GM19035 (cell line): ENCODE measurements around the gene AOC2.
A peak's percentile ranks its signal among the peaks of the same experiment; 100 is the strongest.
"Not testable (repeated sequence)": the region's sequence is repeated elsewhere in the genome, so short reads cannot be mapped to it uniquely, and the experiment has no call there.

Experiments
- ATAC-seq: cut with Tn5 transposase; IDR thresholded peaks from one replicate; pipeline ENCODE4 v1.9.1; 2021; ENCODE audit not compliant: unreplicated experiment

The AOC2 gene

DNA sequence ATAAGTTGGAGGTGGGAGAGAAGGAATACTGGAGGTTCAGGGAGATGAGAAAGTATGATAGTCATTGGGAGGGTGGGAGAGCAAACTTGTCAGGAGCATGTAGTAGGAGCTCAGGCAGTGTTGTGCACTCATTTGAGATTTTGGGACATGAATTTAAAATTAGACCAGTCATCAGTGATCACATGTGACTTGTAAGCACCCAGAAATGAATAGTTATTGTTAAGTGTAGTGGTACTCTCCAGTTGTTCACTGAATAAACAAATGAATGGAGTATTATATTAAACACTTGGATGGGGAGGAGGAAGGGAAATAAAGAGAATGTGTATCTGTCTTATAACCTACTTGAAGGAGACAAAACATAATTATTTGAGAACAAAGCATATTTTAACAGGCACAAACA, 13.4 kb upstream of the AOC2 start:
- ATAC-seq, result no peak

DNA sequence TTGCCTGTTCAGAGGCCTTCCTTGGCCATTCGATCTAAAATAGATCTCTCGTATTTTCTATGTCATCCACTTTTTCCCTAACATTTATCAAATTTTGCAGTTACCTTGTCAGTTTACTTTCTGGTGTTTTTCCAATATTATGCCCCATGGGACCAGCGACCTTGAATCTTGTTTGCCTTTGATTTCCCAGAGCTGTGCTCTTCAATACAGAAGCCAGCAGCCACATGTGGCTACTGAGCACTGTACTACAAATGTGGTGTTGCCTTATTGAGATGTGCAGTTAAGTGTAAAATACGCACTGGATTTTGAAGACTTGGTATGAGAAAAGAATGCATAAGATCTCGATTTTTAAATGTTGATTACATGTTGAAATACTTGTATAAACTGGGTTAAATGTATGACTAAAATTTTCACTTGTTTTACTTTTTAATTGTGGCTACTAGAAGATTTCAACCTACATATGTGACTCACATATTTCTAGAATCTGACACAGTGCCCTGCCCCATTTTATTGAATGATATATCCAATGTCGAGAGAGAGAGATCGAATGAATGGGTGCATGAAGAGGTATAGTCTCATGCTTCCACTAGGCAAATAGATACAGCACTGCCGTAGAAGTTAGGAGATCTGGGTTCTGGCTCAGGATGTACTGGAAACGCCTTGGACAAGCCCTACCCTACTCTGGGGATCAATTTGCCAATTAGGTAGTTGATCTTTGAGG, 12.0 kb upstream of the AOC2 start:
- ATAC-seq, result peak; percentile 5

DNA sequence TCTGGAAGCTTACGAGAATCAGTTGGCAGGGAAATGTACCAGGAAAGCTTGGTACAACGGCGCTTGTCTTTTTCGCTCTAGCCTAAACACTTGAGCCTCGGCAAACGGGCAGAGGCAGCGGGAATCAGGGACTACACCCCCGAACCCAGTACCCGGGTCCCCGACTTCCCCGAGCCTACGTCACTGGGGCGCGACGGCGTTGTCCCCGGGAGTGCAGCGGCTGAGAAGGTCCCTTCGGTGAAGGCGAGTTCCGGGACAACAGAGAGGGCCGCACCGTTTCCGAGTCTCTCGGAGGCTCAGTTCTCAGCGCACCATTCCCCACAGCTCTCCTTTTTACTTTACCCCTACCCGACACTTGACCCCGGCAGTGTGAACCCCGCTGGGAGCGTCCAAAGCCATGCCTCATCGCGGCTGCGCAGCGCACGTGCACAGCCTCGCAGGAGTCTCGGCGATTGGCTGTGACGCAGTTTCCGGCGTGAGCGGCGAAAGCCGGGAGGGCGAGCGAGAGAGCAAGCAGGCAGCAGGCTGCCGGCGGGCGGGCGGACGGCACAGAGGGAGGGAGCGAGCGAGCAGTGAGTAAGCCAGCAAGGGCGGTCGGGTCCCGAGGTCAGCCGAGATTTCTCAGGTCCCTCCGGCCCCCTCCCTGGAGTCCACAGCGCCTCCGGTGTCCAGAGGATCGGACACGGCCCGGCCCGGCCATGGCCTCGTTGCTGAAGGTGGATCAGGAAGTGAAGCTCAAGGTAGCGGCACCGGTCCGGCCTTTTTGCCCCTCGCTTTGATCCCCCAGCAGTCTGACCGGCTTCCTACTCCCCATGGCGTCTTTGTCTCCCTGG, 11.2 kb upstream of the AOC2 start, which contains the start of gene PSME3:
Gene PSME3, plus strand, starts transcription at position 464 of the 833 bp plus-strand sequence. Its CDS starts 235 bp downstream, at position 699.
- ATAC-seq, result peak; percentile 86

DNA sequence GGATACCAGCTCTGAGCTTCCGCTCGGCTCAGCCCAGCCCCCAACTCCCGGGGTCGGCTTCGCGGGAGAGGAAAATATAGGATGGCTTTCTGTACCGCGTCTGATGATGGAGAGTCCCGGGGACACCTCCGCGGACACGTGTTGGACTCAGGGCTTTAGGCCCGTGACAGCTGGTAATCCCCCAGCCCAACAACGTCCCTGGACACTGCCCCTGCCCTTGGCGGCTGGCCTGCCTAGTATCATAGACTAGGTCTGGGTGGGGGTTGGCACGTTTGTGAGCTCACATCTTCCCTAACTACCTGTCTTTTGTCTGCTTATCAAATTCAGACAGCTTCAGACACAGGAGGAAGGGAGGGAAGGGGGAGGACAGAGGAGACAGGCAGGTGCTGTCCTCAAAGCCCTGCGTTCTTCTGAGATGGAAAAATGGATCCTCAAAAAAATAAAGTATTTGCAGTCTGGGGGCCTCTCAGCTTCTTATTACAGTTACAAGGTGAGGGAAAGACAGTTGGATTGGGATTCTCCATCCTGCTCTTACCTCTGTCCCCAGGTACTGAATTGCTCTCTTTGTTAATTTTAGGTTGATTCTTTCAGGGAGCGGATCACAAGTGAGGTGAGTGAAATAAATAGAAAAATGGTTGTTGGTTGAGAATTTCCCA, 10.5 kb upstream of the AOC2 start:
- peak; percentile 11 for ATAC-seq

DNA sequence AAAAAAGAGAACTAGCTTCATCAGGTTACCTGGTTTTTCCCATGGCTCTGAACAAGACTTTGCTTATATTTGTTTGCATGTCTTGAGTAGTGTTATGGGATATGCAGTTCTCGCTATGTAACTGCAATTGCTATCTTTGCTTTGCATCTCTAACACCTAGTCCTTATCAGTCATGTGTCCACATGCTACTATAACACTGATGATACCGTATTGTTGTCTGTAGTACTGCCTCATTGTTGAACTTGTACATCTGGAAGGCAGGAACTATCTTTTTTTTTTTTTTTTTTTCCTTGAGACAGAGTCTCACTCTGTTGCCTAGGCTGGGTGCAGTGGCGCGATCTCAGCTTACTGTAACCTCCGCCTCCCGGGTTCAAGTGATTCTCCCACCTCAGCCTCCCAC, 8.6 kb upstream of the AOC2 start:
- ATAC-seq, result no peak

DNA sequence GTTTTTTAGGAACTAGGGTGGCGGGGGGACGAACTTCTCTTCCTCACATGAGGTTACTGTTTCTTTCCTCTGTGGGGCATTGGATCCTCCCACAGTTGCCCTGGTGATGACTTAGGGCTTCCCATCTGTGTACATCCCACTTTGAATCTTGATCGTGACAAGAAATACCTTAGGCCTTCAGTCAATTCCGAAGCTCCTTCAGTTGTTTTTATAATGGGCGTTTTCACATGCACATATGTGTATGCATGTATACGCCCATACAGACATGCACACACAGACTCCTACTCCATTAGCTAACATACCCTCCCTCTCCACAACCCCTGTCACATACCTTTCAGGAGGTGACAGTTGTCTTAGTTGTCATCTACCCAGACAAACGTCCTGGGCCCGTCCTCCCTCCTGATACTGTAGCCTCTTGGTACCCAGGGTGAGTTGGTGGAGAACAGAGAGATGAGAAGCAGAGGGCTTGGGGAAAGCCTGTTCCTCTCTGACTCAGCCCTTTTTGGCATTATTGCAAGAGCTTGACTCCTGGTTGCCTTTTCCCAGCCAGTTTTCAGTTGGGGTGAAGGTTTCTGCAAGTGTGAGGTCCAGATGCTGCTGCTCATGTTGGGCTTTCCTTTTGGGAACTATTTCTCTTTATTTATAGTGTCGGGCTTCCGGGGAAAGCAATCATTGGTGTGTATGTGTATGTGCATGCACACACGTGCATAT, 2.2 kb upstream of the AOC2 start:
- no peak for ATAC-seq

DNA sequence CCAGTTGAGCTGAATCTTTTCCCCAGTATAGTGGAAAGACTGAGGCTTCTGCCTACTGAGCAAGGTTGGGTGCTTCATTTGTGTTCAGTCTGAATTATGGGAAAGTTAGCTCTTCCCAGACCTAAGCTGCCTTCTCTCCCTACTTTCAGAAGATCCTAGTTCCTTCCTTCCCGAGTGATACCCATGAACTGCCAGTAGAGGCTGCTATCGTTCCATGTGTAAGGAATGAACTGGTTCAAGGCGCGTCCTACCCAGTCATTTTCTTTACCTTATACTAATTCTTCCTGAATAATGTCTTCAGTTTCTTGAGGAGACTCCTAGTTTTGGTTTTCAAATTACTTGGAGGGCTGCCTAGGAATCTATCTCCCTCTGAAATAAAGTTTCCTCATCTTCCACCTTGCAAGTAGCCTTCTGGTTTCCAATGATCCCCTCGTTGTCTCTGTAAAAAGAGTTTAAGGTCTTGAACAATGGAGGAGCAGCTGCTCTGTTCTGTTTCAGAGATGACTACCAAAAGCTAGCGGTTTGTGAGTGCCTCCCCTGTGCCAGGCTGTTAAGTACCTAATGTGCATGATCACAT, 934 bp upstream of the AOC2 start:
- no peak for ATAC-seq

DNA sequence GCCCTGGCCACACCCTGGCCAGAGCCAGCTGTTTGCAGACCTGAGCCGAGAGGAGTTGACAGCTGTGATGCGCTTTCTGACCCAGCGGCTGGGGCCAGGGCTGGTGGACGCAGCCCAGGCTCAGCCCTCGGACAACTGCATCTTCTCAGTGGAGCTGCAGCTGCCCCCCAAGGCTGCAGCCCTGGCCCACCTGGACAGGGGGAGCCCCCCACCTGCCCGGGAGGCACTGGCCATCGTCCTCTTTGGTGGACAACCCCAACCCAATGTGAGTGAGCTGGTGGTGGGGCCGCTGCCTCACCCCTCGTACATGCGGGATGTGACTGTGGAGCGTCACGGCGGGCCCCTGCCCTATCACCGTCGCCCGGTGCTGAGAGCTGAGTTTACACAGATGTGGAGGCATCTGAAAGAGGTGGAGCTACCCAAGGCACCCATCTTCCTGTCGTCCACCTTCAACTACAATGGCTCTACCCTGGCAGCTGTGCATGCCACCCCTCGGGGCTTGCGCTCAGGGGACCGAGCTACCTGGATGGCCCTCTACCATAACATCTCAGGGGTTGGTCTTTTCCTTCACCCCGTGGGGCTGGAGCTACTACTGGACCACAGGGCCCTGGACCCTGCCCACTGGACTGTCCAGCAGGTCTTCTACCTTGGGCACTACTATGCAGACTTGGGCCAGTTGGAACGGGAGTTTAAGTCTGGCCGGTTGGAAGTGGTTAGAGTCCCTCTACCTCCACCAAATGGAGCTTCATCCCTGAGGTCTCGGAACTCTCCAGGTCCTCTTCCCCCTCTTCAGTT, 578 bp downstream of the AOC2 start:
- no peak for ATAC-seq

DNA sequence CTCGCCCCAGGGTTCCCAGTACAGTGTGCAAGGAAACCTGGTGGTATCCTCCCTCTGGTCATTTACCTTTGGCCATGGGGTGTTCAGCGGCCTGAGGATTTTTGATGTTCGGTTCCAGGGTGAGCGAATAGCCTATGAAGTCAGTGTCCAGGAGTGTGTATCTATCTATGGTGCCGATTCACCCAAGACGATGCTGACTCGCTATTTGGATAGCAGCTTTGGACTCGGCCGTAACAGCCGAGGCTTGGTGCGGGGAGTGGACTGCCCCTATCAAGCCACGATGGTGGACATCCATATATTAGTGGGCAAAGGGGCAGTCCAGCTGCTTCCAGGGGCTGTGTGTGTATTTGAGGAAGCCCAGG, 1.2 kb downstream of the AOC2 start:
- ATAC-seq, result no peak

DNA sequence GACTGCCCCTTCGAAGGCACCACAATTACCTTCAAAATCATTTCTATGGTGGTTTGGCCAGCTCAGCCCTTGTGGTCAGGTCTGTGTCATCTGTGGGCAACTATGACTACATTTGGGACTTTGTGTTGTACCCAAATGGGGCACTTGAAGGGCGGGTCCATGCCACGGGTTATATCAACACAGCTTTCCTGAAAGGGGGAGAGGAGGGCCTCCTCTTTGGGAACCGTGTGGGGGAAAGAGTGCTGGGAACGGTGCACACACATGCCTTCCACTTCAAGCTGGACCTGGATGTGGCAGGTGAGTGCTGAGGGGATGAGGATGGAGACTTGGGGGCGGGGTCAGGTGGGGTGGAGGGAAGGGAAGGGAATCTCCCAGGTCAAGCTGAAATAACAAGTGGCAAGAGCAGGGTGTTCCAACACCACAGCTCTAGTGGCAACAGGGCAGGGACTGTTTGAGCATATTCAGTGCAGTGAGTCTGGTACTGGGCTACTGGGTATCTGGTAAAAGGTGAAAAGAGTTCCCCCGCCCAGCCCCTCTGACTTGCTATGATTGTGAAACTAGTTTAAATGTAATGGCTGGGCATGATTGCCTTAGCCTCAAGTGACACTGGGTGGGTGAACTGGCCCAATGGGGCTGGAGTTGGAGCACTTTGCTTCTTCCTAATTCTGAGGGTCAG, 1.7 kb downstream of the AOC2 start:
- no peak for ATAC-seq

DNA sequence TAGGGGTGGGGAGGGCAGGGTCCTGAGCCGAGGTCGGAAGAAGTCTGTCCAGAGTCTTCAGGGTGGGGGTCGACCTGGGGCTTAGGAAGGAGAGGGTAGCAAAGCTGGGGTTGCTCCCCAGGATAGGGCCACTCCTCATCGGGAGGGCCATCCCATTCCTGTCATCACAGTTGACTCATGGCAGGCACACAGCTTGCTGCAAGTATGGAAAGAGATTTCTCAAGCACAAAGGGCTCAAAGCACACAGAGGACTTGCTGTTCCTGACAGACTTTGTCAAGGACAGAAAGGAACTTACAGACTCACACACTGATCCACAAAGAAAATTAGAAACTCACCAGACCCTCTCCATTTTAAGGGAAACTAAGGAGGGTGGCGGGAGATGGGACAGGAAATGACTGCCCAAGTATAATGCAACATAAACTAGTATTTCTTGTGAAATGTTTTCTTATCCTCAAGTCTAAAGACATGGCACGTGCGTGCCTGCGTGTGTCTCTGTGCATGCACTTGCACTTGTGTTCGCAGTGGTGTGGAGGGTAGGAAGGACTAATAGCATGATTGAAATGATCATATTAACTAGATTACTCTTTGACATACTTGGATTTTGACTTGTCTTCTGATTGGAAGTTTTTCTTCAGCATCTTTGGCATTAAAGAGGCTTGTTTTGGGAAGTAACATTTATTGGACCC, 2.4 kb downstream of the AOC2 start:
- ATAC-seq, result no peak

DNA sequence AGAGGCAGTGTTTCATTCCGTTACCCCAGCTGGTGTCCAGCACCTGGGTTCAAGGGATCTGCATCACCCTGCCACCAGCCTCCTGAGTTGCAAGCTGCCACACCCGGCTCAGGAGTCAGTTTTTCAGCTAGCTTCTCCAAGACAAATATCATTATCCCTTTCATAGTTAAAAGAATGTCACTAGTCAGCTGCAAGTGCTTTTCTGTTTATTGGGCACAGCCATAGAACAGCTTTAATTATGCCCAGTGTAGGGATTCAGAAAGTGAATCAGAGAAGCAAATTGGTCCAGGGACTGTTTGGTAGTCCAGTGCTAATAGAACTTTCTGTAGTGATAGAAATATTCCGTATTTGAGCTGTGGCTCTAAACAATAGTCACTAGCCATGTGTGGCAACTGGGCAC, 3.7 kb downstream of the AOC2 start:
- no peak for ATAC-seq

DNA sequence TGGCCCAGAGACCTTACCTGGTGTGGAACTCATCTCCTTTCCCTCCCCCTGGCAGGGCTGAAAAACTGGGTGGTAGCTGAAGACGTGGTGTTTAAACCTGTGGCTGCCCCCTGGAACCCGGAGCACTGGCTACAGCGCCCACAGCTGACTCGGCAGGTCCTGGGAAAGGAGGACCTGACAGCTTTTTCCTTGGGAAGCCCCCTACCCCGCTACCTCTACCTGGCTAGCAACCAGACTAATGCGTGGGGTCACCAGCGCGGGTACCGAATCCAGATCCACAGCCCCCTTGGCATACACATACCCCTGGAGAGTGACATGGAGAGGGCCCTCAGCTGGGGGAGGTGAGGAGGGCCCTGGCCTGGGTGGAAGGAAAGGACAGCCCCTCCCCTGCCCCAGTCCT, 4.7 kb downstream of the AOC2 start:
- ATAC-seq, result no peak

DNA sequence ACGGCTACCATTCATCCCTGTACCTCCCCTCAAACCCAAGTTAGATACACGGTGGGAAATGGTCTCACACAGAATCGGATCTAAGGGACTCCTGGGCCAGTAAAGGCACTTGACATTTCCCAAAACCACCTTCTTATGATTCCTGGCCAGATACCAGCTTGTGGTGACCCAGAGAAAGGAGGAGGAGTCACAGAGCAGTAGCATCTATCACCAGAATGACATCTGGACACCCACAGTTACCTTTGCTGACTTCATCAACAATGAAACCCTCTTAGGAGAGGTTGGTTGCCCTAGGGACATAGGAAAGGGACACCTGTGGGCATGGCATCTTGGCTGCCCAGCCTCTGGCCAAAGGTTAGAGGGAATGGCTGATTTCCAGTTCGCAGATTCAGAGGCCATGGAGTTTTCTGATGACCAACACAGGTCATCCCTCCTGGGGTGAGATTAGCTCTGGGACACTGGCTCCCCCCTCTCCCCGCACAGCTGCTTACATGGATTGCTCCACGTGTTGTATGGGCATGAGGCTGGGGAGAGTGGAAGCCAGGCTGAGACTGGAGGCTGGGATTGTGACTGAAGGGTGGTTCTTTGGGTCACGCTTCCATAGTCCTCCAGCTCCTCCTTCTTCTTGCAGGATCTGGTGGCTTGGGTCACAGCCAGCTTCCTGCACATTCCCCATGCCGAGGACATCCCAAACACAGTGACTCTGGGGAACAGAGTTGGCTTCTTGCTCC, 5.2 kb downstream of the AOC2 start:
- ATAC-seq, result no peak

DNA sequence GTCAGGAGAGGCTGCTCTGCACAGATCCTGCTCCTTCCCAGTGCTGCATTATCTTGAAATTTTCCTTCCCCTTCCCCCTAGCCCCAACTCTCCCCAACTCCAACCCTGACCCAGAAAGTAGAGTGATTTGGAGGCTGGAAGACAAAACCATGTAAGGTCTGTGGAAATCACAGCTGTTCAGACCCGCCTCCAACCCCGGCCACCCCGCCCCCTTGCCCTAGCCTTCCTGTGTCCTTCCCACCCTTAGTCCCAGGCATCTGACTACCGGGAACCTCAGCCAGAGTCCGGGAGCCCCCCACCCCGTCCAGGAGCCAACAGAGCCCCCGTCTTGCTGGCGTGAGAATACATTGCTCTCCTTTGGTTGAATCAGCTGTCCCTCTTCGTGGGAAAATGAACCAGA, 6.6 kb downstream of the AOC2 start, which contains the start of gene AOC3:
Gene AOC3, plus strand, starts transcription at position 246 of the 400 bp plus-strand sequence. Its CDS starts 145 bp downstream, at position 391.
- ATAC-seq, result no peak

DNA sequence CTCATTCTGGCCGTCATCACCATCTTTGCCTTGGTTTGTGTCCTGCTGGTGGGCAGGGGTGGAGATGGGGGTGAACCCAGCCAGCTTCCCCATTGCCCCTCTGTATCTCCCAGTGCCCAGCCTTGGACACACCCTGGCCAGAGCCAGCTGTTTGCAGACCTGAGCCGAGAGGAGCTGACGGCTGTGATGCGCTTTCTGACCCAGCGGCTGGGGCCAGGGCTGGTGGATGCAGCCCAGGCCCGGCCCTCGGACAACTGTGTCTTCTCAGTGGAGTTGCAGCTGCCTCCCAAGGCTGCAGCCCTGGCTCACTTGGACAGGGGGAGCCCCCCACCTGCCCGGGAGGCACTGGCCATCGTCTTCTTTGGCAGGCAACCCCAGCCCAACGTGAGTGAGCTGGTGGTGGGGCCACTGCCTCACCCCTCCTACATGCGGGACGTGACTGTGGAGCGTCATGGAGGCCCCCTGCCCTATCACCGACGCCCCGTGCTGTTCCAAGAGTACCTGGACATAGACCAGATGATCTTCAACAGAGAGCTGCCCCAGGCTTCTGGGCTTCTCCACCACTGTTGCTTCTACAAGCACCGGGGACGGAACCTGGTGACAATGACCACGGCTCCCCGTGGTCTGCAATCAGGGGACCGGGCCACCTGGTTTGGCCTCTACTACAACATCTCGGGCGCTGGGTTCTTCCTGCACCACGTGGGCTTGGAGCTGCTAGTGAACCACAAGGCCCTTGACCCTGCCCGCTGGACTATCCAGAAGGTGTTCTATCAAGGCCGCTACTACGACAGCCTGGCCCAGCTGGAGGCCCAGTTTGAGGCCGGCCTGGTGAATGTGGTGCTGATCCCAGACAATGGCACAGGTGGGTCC, 7.2 kb downstream of the AOC2 start:
- not testable (repeated sequence) for ATAC-seq

DNA sequence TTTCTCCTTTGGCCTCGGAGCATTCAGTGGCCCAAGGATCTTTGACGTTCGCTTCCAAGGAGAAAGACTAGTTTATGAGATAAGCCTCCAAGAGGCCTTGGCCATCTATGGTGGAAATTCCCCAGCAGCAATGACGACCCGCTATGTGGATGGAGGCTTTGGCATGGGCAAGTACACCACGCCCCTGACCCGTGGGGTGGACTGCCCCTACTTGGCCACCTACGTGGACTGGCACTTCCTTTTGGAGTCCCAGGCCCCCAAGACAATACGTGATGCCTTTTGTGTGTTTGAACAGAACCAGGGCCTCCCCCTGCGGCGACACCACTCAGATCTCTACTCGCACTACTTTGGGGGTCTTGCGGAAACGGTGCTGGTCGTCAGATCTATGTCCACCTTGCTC, 8.0 kb downstream of the AOC2 start:
- ATAC-seq, result no peak
